H1 (cell line): ENCODE data around the gene ADK. TPM values are rescaled to one million over a fixed set of nuclear protein-coding genes. Genes with fewer than 3 reads are reported as not detected.

ENCODE experiments used
- CTCF ChIA-PET: fragments of 300-600 bp; sonication (Branson Sonifier 250); formaldehyde crosslinking; loops from one replicate; lab custom pipeline; 2021; ENCODE audit not compliant: partially characterized antibody; lab: Charles Lee
- POLR2A ChIA-PET: fragments of 300-600 bp; sonication (Branson Sonifier 250); formaldehyde crosslinking; loops from one replicate; lab custom pipeline; 2021; ENCODE audit warnings: inconsistent platforms; ENCODE audit not compliant: partially characterized antibody; lab: Charles Lee
- DNase-seq, 2 experiments: peaks; one replicate each; pipeline versions ENCODE4 v3.0.0 to v3.0.0-alpha.2; 2010 to 2022; ENCODE audit warnings: low spot score in 2 of 2, low read depth in 1 of 2, mixed read lengths in 1 of 2
- FAIRE-seq: peaks from 2 replicates; lab custom pipeline; 2011; peaks lifted over from hg19 to GRCh38; lab: Jason Lieb, UNC
- H2AFZ ChIP-seq: 2 replicates; pipeline ENCODE4 v1.8.1; 2012; ENCODE audit warnings: low read length, inconsistent platforms
- H2AK5ac ChIP-seq: 2 replicates; pipeline ENCODE4 v1.6.1; 2013; ENCODE audit warnings: low read depth, low read length
- H2BK120ac ChIP-seq: replicated peaks from 2 replicates; pipeline ENCODE3; 2013; ENCODE audit warnings: low read depth, low read length, inconsistent platforms
- H2BK12ac ChIP-seq: 2 replicates; pipeline ENCODE4 v1.6.1; 2013; ENCODE audit warnings: low read depth, low read length
- H2BK15ac ChIP-seq: 2 replicates; pipeline ENCODE4 v1.6.1; 2013; ENCODE audit warnings: low read length
- H2BK20ac ChIP-seq: 2 replicates; pipeline ENCODE4 v1.6.1; 2013; ENCODE audit warnings: low read length
- H2BK5ac ChIP-seq: 2 replicates; pipeline ENCODE4 v1.6.1; 2013; ENCODE audit warnings: low read depth, low read length
- H3K14ac ChIP-seq: 2 replicates; pipeline ENCODE4 v1.6.1; 2013; ENCODE audit warnings: inconsistent platforms; ENCODE audit not compliant: insufficient read length
- H3K18ac ChIP-seq: 2 replicates; pipeline ENCODE4 v1.6.1; 2013; ENCODE audit warnings: low read length; ENCODE audit errors: extremely low read depth
- H3K23ac ChIP-seq: 2 replicates; pipeline ENCODE4 v1.6.1; 2013; ENCODE audit warnings: inconsistent platforms; ENCODE audit not compliant: insufficient read length
- H3K23me2 ChIP-seq: 2 replicates; pipeline ENCODE4 v1.6.1; 2013; ENCODE audit warnings: low read depth, low read length
- H3K27ac ChIP-seq: 2 replicates; pipeline ENCODE4 v1.6.1; 2011; ENCODE audit warnings: low read depth, low read length, inconsistent platforms
- H3K27me3 ChIP-seq, 4 experiments: replicated peaks in 1 of 4; 1 replicate in 1 of 4; 2 replicates in 3 of 4; pipeline versions ENCODE4 v1.6.1 to v1.8.1; 2011 to 2013; ENCODE audit warnings: low read length in 3 of 4, mild to moderate bottlenecking in 3 of 4, inconsistent platforms in 2 of 4, mixed read lengths in 2 of 4, moderate library complexity in 1 of 4; ENCODE audit not compliant: control insufficient read depth in 3 of 4, insufficient read depth in 3 of 4; ENCODE audit errors: extremely low read depth in 1 of 4
- H3K36me3 ChIP-seq, 4 experiments: 2 replicates each; pipeline versions ENCODE4 v1.6.1 to v1.8.1; 2011 to 2013; ENCODE audit warnings: mild to moderate bottlenecking in 4 of 4, low read length in 3 of 4, moderate library complexity in 2 of 4, control low read depth in 1 of 4, inconsistent platforms in 1 of 4; ENCODE audit not compliant: insufficient read depth in 4 of 4, control insufficient read depth in 2 of 4
- H3K4ac ChIP-seq: replicated peaks from 2 replicates; pipeline ENCODE3; 2013; ENCODE audit warnings: low read length, low read depth, mixed read lengths, inconsistent platforms; ENCODE audit not compliant: insufficient read length
- H3K4me1 ChIP-seq, 4 experiments: replicated peaks in 1 of 4; 1 replicate in 1 of 4; 2 replicates in 3 of 4; pipeline versions ENCODE4 v1.6.1 to v1.8.1; 2011 to 2013; ENCODE audit warnings: low read length in 3 of 4, inconsistent platforms in 2 of 4, mixed read lengths in 1 of 4; ENCODE audit not compliant: insufficient read depth in 4 of 4, control insufficient read depth in 3 of 4
- H3K4me2 ChIP-seq, 2 experiments: 2 replicates each; pipeline versions ENCODE4 v1.6.1 to v1.8.1; 2011 to 2013; ENCODE audit warnings: low read depth in 2 of 2, low read length in 2 of 2, control low read depth in 1 of 2, inconsistent platforms in 1 of 2, mild to moderate bottlenecking in 1 of 2; ENCODE audit not compliant: insufficient read depth in 1 of 2
- H3K4me3 ChIP-seq, 4 experiments: fragments of 200-600, 300-600 bp in 1 of 4; sonication (generic), shearing (Covaris generic), sonication (Bioruptor Twin) in 1 of 4; 2 replicates each; pipeline versions ENCODE4 v1.5.1 to v1.8.1; 2011 to 2016; ENCODE audit warnings: low read length in 4 of 4, low read depth in 3 of 4, control low read depth in 2 of 4, inconsistent platforms in 2 of 4, mild to moderate bottlenecking in 2 of 4, mixed read lengths in 1 of 4, moderate library complexity in 1 of 4; ENCODE audit not compliant: insufficient read depth in 2 of 4; ENCODE audit errors: extremely low read depth in 1 of 4
- H3K56ac ChIP-seq: replicated peaks from 2 replicates; pipeline ENCODE3; 2013; ENCODE audit warnings: low read depth, mild to moderate bottlenecking, mixed read lengths, low read length, inconsistent platforms; ENCODE audit not compliant: insufficient read length
- H3K79me1 ChIP-seq: 2 replicates; pipeline ENCODE4 v1.6.1; 2013; ENCODE audit warnings: low read depth, low read length, control low read depth
- H3K79me2 ChIP-seq, 2 experiments: 2 replicates each; pipeline versions ENCODE4 v1.6.1 to v1.8.1; 2012 to 2013; ENCODE audit warnings: low read length in 2 of 2, mild to moderate bottlenecking in 2 of 2, inconsistent platforms in 1 of 2; ENCODE audit not compliant: insufficient read depth in 2 of 2, control insufficient read depth in 1 of 2
- H3K9ac ChIP-seq, 4 experiments: replicated peaks in 1 of 4; 1 replicate in 1 of 4; 2 replicates in 3 of 4; pipeline versions ENCODE4 v1.6.1 to v1.8.1; 2011 to 2013; ENCODE audit warnings: low read depth in 3 of 4, low read length in 3 of 4, control low read depth in 2 of 4, mild to moderate bottlenecking in 2 of 4, moderate library complexity in 2 of 4, inconsistent platforms in 1 of 4; ENCODE audit errors: extremely low read depth in 1 of 4
- H3K9me3 ChIP-seq, 2 experiments: 2 replicates each; pipeline versions ENCODE4 v1.6.1 to v1.8.1; 2012 to 2013; ENCODE audit warnings: mild to moderate bottlenecking in 2 of 2, moderate library complexity in 2 of 2, control low read depth in 1 of 2, inconsistent platforms in 1 of 2, low read depth in 1 of 2, low read length in 1 of 2, mixed read lengths in 1 of 2; ENCODE audit not compliant: insufficient read depth in 2 of 2
- H4K20me1 ChIP-seq, 2 experiments: replicated peaks in 1 of 2; 2 replicates each; pipeline versions ENCODE3 to v1.8.1; 2011 to 2013; ENCODE audit warnings: inconsistent platforms in 2 of 2, low read length in 2 of 2, mild to moderate bottlenecking in 1 of 2; ENCODE audit not compliant: insufficient read depth in 2 of 2, control insufficient read depth in 1 of 2
- H4K5ac ChIP-seq: 2 replicates; pipeline ENCODE4 v1.6.1; 2013; ENCODE audit warnings: low read length, low read depth, mixed read lengths, inconsistent platforms; ENCODE audit not compliant: insufficient read length
- H4K8ac ChIP-seq: 2 replicates; pipeline ENCODE4 v1.8.0; 2013; ENCODE audit warnings: mild to moderate bottlenecking, moderate library complexity, low read length, inconsistent platforms; ENCODE audit not compliant: insufficient read depth; ENCODE audit errors: extremely low read depth
- H4K91ac ChIP-seq: replicated peaks from 2 replicates; pipeline ENCODE3; 2013; ENCODE audit warnings: low read length, mixed read lengths, inconsistent platforms; ENCODE audit not compliant: insufficient read length
- ATF3 ChIP-seq: IDR thresholded peaks from 2 replicates; pipeline ENCODE4 v1.6.1; 2011; ENCODE audit warnings: low read depth, mild to moderate bottlenecking, low read length; ENCODE audit not compliant: insufficient read depth
- BCL11A ChIP-seq, 2 experiments: IDR thresholded peaks; one replicate each; pipeline ENCODE4 v1.6.1; 2011; ENCODE audit warnings: low read depth in 2 of 2, low read length in 2 of 2, mild to moderate bottlenecking in 2 of 2
- BRCA1 ChIP-seq: IDR thresholded peaks from 2 replicates; pipeline ENCODE4 v1.6.1; 2012; ENCODE audit warnings: low read depth, low read length, improper control_type of control experiment
- CEBPB ChIP-seq: IDR thresholded peaks from 2 replicates; pipeline ENCODE4 v1.6.1; 2012; ENCODE audit warnings: low read depth, low read length
- EGR1 ChIP-seq: IDR thresholded peaks from 2 replicates; pipeline ENCODE4 v1.6.1; 2011; ENCODE audit warnings: low read depth, low read length, borderline replicate concordance
- GABPA ChIP-seq: IDR thresholded peaks from 2 replicates; pipeline ENCODE4 v1.6.1; 2011; ENCODE audit warnings: mild to moderate bottlenecking, low read length, moderate library complexity, borderline replicate concordance; ENCODE audit not compliant: insufficient read depth
- MAFK ChIP-seq: IDR thresholded peaks from 2 replicates; pipeline ENCODE4 v1.6.1; 2012; ENCODE audit warnings: low read depth, mild to moderate bottlenecking, improper control_type of control experiment, low read length
- PHF8 ChIP-seq: fragments of 200-600 bp; sonication (generic); conservative IDR thresholded peaks from 2 replicates; pipeline ENCODE4 v1.7.1; 2012; ENCODE audit warnings: low read depth, mild to moderate bottlenecking, inconsistent platforms, low read length, moderate library complexity
- POU5F1 ChIP-seq: IDR thresholded peaks from 2 replicates; pipeline ENCODE4 v1.6.1; 2011; ENCODE audit warnings: low read depth, mild to moderate bottlenecking, low read length, moderate library complexity
- RFX5 ChIP-seq: IDR thresholded peaks from 2 replicates; pipeline ENCODE4 v1.6.1; 2011; ENCODE audit warnings: low read depth, low read length, improper control_type of control experiment, borderline replicate concordance
- SP1 ChIP-seq: IDR thresholded peaks from 2 replicates; pipeline ENCODE4 v1.6.1; 2011; ENCODE audit warnings: low read depth, low read length
- YY1 ChIP-seq: IDR thresholded peaks from 2 replicates; pipeline ENCODE4 v1.6.1; 2011; ENCODE audit warnings: low read depth, mild to moderate bottlenecking, low read length
- ZNF274 ChIP-seq: IDR thresholded peaks from 2 replicates; pipeline ENCODE4 v1.7.0; 2012; ENCODE audit warnings: low read length, borderline replicate concordance; ENCODE audit errors: extremely low read depth
- WGBS, 2 experiments: shearing (Covaris generic) in 1 of 2; methylation state at CpG; one replicate each; pipeline versions ENCODE4 v1.1.6 to v1.1.7; 2013 to 2015; ENCODE audit warnings: low lambda C conversion rate in 2 of 2, mixed read lengths in 2 of 2, inconsistent platforms in 1 of 2, low coverage in 1 of 2, missing lambda C conversion rate in 1 of 2; ENCODE audit not compliant: insufficient replicate concordance in 2 of 2, insufficient coverage in 1 of 2, insufficient read length in 1 of 2; ENCODE audit errors: extremely low coverage in 1 of 2, missing lambda C conversion rate in 1 of 2; 5-methylcytosine and 5-hydroxymethylcytosine counted together
- polyA plus RNA-seq, 7 experiments: library from polyadenylated mRNA; depleted of rRNA in 3 of 7; stranded (reverse) in 5 of 7; unstranded in 2 of 7; fragments of >200 nt in 5 of 7; fragments of 200-250 nt in 2 of 7; gene quantifications; 1 replicate in 5 of 7; 2 replicates in 1 of 7; 4 replicates in 1 of 7; pipeline versions ENCODE4 v1.2.1 to v1.2.3, GENCODE V29; 2011 to 2013; ENCODE audit warnings: missing spikeins in 2 of 7, mixed read lengths in 2 of 7
- total RNA-seq: library from RNA; stranded (reverse); fragmentation: NEBNext Ultra II Directional; extraction: Animal tissue kit (Norgen Biotek cat#: 25700); gene quantifications from 2 replicates; pipeline ENCODE4 v1.2.1, GENCODE V29; 2021

Gene ADK
- total and polyA plus RNA-seq, 2 of the 8 experiments (the other 6 are each of a cell fraction or from before 2014, with no cell fraction given) = 12.3 to 42.4 TPM

GRCh38 chr10:74598891-74599566 is 448.0 kb downstream of the ADK start:
- H3K27me3 ChIP-seq = no peaks in the 10 kb centered on the region
- H4K5ac ChIP-seq = no peak overlapping the region
- H3K36me3 ChIP-seq = no peaks in the 10 kb centered on the region
- no peaks in the 10 kb centered on the region for H3K23me2 ChIP-seq
- H2BK15ac ChIP-seq = no peak overlapping the region
- H3K27ac ChIP-seq = no peak overlapping the region
- no peak overlapping the region for H4K91ac ChIP-seq
- no peak overlapping the region for H3K56ac ChIP-seq
- H3K4me2 ChIP-seq = no peak overlapping the region
- no peaks in the 10 kb centered on the region for H3K79me2 ChIP-seq
- no peak overlapping the region for H2AFZ ChIP-seq
- FAIRE-seq (no peak), DNase-seq (no peak)
- H3K4me1 ChIP-seq = no peaks in the 10 kb centered on the region
- H3K9ac ChIP-seq = no peak overlapping the region
- H3K4me3 ChIP-seq = no peak overlapping the region
- H2BK20ac ChIP-seq = no peak overlapping the region
- H4K20me1 ChIP-seq = no peaks in the 10 kb centered on the region
- H2BK12ac ChIP-seq = no peak overlapping the region
- H3K4ac ChIP-seq = no peak overlapping the region
- no peak overlapping the region for H4K8ac ChIP-seq
- no peak overlapping the region for H2AK5ac ChIP-seq
- POLR2A ChIA-PET = interaction anchor here (0.6 kb wide), 1 partner anchor 182 kb away, joined by 3 read pairs; no protein-coding TSS in a partner anchor
- H3K79me1 ChIP-seq = no peaks in the 10 kb centered on the region
- no peak overlapping the region for H3K23ac ChIP-seq
- TF ChIP-seq EGR1 = no peak
- no peak for TF ChIP-seq CEBPB
- TF ChIP-seq POU5F1 = no peak
- TF ChIP-seq ATF3 = no peak
- no peak for TF ChIP-seq MAFK
- TF ChIP-seq BRCA1 = no peak
- TF ChIP-seq ZNF274 = no peak
- no peak for TF ChIP-seq YY1
- no peak for TF ChIP-seq SP1
- TF ChIP-seq RFX5 = no peak
- TF ChIP-seq GABPA = no peak
- TF ChIP-seq PHF8 = no peak
- no peak for TF ChIP-seq BCL11A (IDR thresholded peaks at IDR 0.05; ENCODE audit: low read depth in 2 of 2, low read length in 2 of 2)
- H2BK5ac ChIP-seq = no peak overlapping the region
- CTCF ChIA-PET = interaction anchor here (0.7 to 1.0 kb wide), 2 partner anchors 9 to 452 kb away, joined by 3 read pairs; no protein-coding TSS in a partner anchor
- 89% methylated on average over 5 of the region's 5 CpGs; no CpG with 5 or more reads in 1 of the 2 experiments for WGBS, 2 experiments
- H3K14ac ChIP-seq = no peak overlapping the region
- no peak overlapping the region for H2BK120ac ChIP-seq
- H3K9me3 ChIP-seq = no peaks in the 10 kb centered on the region
- H3K18ac ChIP-seq = no peak overlapping the region
